DOHH2 (cell line): ENCODE measurements around the gene TESK1.

Source experiments
- H3F3A ChIP-seq: fragments of 200-600 bp; sonication (generic), shearing (Covaris generic); 2 replicates; pipeline ENCODE4 v1.6.0; 2016; ENCODE audit warnings: antibody characterized with exemption, mild to moderate bottlenecking; ENCODE audit not compliant: control insufficient read depth, insufficient read depth
- H3K27ac ChIP-seq: fragments of 200-600 bp; sonication (generic); 2 replicates; pipeline ENCODE4 v1.5.1; 2014; ENCODE audit warnings: low read depth, mild to moderate bottlenecking, low read length, moderate library complexity
- H3K27me3 ChIP-seq: fragments of 200-600 bp; sonication (generic); 2 replicates; pipeline ENCODE4 v1.6.1; 2014; ENCODE audit warnings: mild to moderate bottlenecking, low read length, mixed read lengths; ENCODE audit not compliant: control insufficient read depth
- H3K36me3 ChIP-seq: fragments of 200-600 bp; sonication (generic); 2 replicates; pipeline ENCODE4 v1.6.1; 2014; ENCODE audit warnings: mild to moderate bottlenecking, low read length, moderate library complexity, mixed read lengths; ENCODE audit not compliant: control insufficient read depth
- H3K4me1 ChIP-seq: fragments of 200-600 bp; sonication (generic); 2 replicates; pipeline ENCODE4 v1.6.1; 2014; ENCODE audit warnings: mild to moderate bottlenecking, low read length, mixed read lengths; ENCODE audit not compliant: control insufficient read depth
- H3K4me2 ChIP-seq: fragments of 200-600 bp; sonication (generic); 2 replicates; pipeline ENCODE4 v1.6.0; 2014; ENCODE audit warnings: mild to moderate bottlenecking, low read length, moderate library complexity
- H3K4me3 ChIP-seq: fragments of 200-600 bp; sonication (generic); 2 replicates; pipeline ENCODE4 v1.5.1; 2014; ENCODE audit warnings: mild to moderate bottlenecking, low read length, mixed read lengths
- H3K79me2 ChIP-seq: fragments of 200-600 bp; sonication (generic); 2 replicates; pipeline ENCODE4 v1.6.1; 2014; ENCODE audit warnings: mild to moderate bottlenecking, low read length, mixed read lengths; ENCODE audit not compliant: control insufficient read depth
- H3K9me2 ChIP-seq: fragments of 200-600 bp; sonication (generic); replicated peaks from 2 replicates; pipeline ENCODE4 v1.6.1; 2014; ENCODE audit warnings: mild to moderate bottlenecking, low read length, mixed read lengths; ENCODE audit not compliant: control insufficient read depth
- H3K9me3 ChIP-seq: fragments of 200-600 bp; sonication (generic); 2 replicates; pipeline ENCODE4 v1.6.1; 2014; ENCODE audit warnings: antibody characterized with exemption, low read length, mixed read lengths; ENCODE audit not compliant: control insufficient read depth, insufficient read depth
- H4K20me1 ChIP-seq: fragments of 200-600 bp; sonication (generic); 2 replicates; pipeline ENCODE4 v1.6.0; 2014; ENCODE audit warnings: low read depth, mild to moderate bottlenecking, antibody characterized with exemption, low read length, moderate library complexity; ENCODE audit not compliant: control insufficient read depth, insufficient read depth
- EZH2phosphoT487 ChIP-seq: fragments of 200-600 bp; sonication (generic); IDR thresholded peaks from 2 replicates; pipeline ENCODE4 v1.6.1; 2017; ENCODE audit warnings: borderline replicate concordance, mild to moderate bottlenecking, antibody characterized with exemption, low read length, moderate library complexity, mixed read lengths
- TF ChIP-seq, protein P1 (sequence below): fragments of 200-600 bp; sonication (generic); IDR thresholded peaks from one replicate; pipeline ENCODE4 v1.5.1; 2014; ENCODE audit warnings: antibody characterized with exemption, mild to moderate bottlenecking, low read depth, low read length; ENCODE audit not compliant: poor library complexity, severe bottlenecking

TESK1 gene

GRCh38 chr9:35557320-35557719 lies 47.7 kb upstream of the TESK1 start:
- no peak overlapping the region for H3K4me3 ChIP-seq
- H4K20me1 ChIP-seq: no peaks in the 10 kb centered on the region
- H3K9me2 ChIP-seq: no peaks in the 10 kb centered on the region
- H3K4me2 ChIP-seq: no peak overlapping the region
- peaks cover 9% of the 10 kb centered on the region for H3K4me1 ChIP-seq
- no peak overlapping the region for H3K27ac ChIP-seq
- no peaks in the 10 kb centered on the region for H3F3A ChIP-seq
- H3K79me2 ChIP-seq: no peaks in the 10 kb centered on the region
- H3K36me3 ChIP-seq: no peaks in the 10 kb centered on the region
- peaks cover 4% of the 10 kb centered on the region for H3K27me3 ChIP-seq
- no peak for TF ChIP-seq EZH2phosphoT487
- TF ChIP-seq, protein P1, sequence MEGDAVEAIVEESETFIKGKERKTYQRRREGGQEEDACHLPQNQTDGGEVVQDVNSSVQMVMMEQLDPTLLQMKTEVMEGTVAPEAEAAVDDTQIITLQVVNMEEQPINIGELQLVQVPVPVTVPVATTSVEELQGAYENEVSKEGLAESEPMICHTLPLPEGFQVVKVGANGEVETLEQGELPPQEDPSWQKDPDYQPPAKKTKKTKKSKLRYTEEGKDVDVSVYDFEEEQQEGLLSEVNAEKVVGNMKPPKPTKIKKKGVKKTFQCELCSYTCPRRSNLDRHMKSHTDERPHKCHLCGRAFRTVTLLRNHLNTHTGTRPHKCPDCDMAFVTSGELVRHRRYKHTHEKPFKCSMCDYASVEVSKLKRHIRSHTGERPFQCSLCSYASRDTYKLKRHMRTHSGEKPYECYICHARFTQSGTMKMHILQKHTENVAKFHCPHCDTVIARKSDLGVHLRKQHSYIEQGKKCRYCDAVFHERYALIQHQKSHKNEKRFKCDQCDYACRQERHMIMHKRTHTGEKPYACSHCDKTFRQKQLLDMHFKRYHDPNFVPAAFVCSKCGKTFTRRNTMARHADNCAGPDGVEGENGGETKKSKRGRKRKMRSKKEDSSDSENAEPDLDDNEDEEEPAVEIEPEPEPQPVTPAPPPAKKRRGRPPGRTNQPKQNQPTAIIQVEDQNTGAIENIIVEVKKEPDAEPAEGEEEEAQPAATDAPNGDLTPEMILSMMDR: no peak
- no peaks in the 10 kb centered on the region for H3K9me3 ChIP-seq

GRCh38 chr9:35558185-35558584 lies 46.9 kb upstream of the TESK1 start:
- Histone ChIP-seq H3K27me3 (no peaks in the 10 kb centered on the region), H3F3A (no peaks in the 10 kb centered on the region), H3K4me1 (peaks cover 9% of the 10 kb centered on the region), H3K9me3 (no peaks in the 10 kb centered on the region), H3K79me2 (no peaks in the 10 kb centered on the region), H3K4me3 (no peak overlapping the region), H3K4me2 (no peak overlapping the region), H3K36me3 (no peaks in the 10 kb centered on the region), H3K27ac (no peak overlapping the region), H3K9me2 (no peaks in the 10 kb centered on the region), H4K20me1 (no peaks in the 10 kb centered on the region)
- TF ChIP-seq, protein P1: no peak
- TF ChIP-seq EZH2phosphoT487: no peak

GRCh38 chr9:35559792-35560530 lies 45.1 kb upstream of the TESK1 start:
- H3F3A ChIP-seq: no peaks in the 10 kb centered on the region
- no peaks in the 10 kb centered on the region for H3K4me1 ChIP-seq
- H3K4me3 ChIP-seq: no peak overlapping the region
- H3K36me3 ChIP-seq: no peaks in the 10 kb centered on the region
- H3K27me3 ChIP-seq: no peaks in the 10 kb centered on the region
- H3K4me2 ChIP-seq: no peak overlapping the region
- H3K79me2 ChIP-seq: no peaks in the 10 kb centered on the region
- no peaks in the 10 kb centered on the region for H3K9me3 ChIP-seq
- H3K27ac ChIP-seq: no peak overlapping the region
- H3K9me2 ChIP-seq: no peaks in the 10 kb centered on the region
- no peak for TF ChIP-seq EZH2phosphoT487
- TF ChIP-seq, protein P1: no peak
- no peaks in the 10 kb centered on the region for H4K20me1 ChIP-seq
